Natural killer cell (primary cell): ENCODE data around the gene LAP3. TPM values are rescaled to one million over a fixed set of nuclear protein-coding genes. Genes with fewer than 3 reads are reported as not detected.

ENCODE experiments used
- ATAC-seq, 3 donors: fragments of 150-1000 bp in 2 of 3; fragments of 200-7000 bp in 1 of 3; cut with Tn5 transposase; 1 replicate in 1 of 3; 2 replicates in 2 of 3; pipeline ENCODE4 v1.10.0; 2021; ENCODE audit warnings: mild to moderate bottlenecking in 2 of 3, moderate library complexity in 2 of 3
- DNase-seq, 2 donors: peaks; one replicate each; pipeline versions ENCODE4 v3.0.0 to v3.0.0-alpha.2; 2013 to 2021; ENCODE audit warnings: mixed read lengths in 1 of 2
- H3K27ac ChIP-seq: one replicate; pipeline ENCODE4 v1.5.1; 2013; ENCODE audit warnings: mild to moderate bottlenecking, low read length
- H3K27me3 ChIP-seq: one replicate; pipeline ENCODE4 v1.6.1; 2013; ENCODE audit warnings: low read length; ENCODE audit not compliant: control insufficient read depth, insufficient read depth
- H3K36me3 ChIP-seq: one replicate; pipeline ENCODE4 v1.6.1; 2013; ENCODE audit warnings: low read length; ENCODE audit not compliant: control insufficient read depth, insufficient read depth
- H3K4me1 ChIP-seq: one replicate; pipeline ENCODE4 v1.6.1; 2013; ENCODE audit warnings: low read length; ENCODE audit not compliant: control insufficient read depth, insufficient read depth
- H3K4me3 ChIP-seq: one replicate; pipeline ENCODE4 v1.5.1; 2013; ENCODE audit warnings: low read length
- H3K9me3 ChIP-seq: one replicate; pipeline ENCODE4 v1.6.1; 2013; ENCODE audit warnings: low read length; ENCODE audit not compliant: control insufficient read depth, insufficient read depth
- H3K27ac Mint-ChIP-seq, 2 donors: one replicate each; pipeline ENCODE4 v1.8.0; 2022; ENCODE audit warnings: mild to moderate bottlenecking in 2 of 2, mixed read lengths in 2 of 2, moderate library complexity in 1 of 2
- H3K27me3 Mint-ChIP-seq, 2 donors: one replicate each; pipeline ENCODE4 v1.8.0; 2022; ENCODE audit warnings: low read depth in 2 of 2, mixed read lengths in 2 of 2
- H3K36me3 Mint-ChIP-seq: one replicate; pipeline ENCODE4 v1.8.0; 2022; ENCODE audit warnings: mixed read lengths
- H3K4me1 Mint-ChIP-seq, 2 donors: one replicate each; pipeline ENCODE4 v1.8.0; 2022; ENCODE audit warnings: mixed read lengths in 2 of 2
- H3K4me3 Mint-ChIP-seq: one replicate; pipeline ENCODE4 v1.8.0; 2022; ENCODE audit warnings: mild to moderate bottlenecking, moderate library complexity, mixed read lengths
- H3K9me3 Mint-ChIP-seq, 2 donors: one replicate each; pipeline ENCODE4 v1.8.0; 2022; ENCODE audit warnings: mixed read lengths in 2 of 2
- CTCF ChIP-seq: fragments of 200-600 bp; IDR thresholded peaks from one replicate; pipeline ENCODE4 v1.8.0; 2022; ENCODE audit warnings: antibody characterized with exemption
- WGBS: methylation state at CpG from one replicate; pipeline ENCODE4 v1.1.7; 2013; ENCODE audit warnings: missing lambda C conversion rate; ENCODE audit not compliant: insufficient coverage; 5-methylcytosine and 5-hydroxymethylcytosine counted together
- intact Hi-C: fragments of 100-400 bp; cut with micrococcal nuclease; formaldehyde crosslinking; loops from one replicate; pipeline ENCODE4 v1.14.2; 2022
- total RNA-seq, 4 donors: library from RNA; stranded (reverse); fragments of 120-200 nt in 1 of 4; gene quantifications; one replicate each; pipeline versions ENCODE4 v1.2.3 to v1.2.4, GENCODE V29; 2013 to 2022

LAP3 gene
- total RNA-seq, 3 donors from 2014 or later (not counting 1 experiment from before 2014, with no cell fraction given): 68.2 to 76.1 (median 71.6) TPM

GRCh38 chr4:17630228-17630627 is 53.2 kb downstream of the LAP3 start:
- DNase-seq: no peak
- Histone ChIP-seq H3K9me3 (no peaks in the 10 kb centered on the region), H3K4me3 (no peak overlapping the region), H3K27me3 (no peaks in the 10 kb centered on the region), H3K27ac (no peak overlapping the region), H3K36me3 (peaks cover 70% of the 10 kb centered on the region), H3K4me1 (no peaks in the 10 kb centered on the region)
- 96% methylated on average over 4 of the region's 4 CpGs for WGBS
- H3K27ac Mint-ChIP-seq: no peak overlapping the region
- H3K9me3 Mint-ChIP-seq: no peaks in the 10 kb centered on the region
- ATAC-seq: no peak
- intact Hi-C loops: no loop called here
- no peak overlapping the region for H3K4me3 Mint-ChIP-seq
- no peaks in the 10 kb centered on the region for H3K27me3 Mint-ChIP-seq
- peaks cover 2% of the 10 kb centered on the region for H3K36me3 Mint-ChIP-seq
- TF ChIP-seq CTCF: no peak
- H3K4me1 Mint-ChIP-seq: peaks cover 12 to 20% of the 10 kb centered on the region in 2 donors

GRCh38 chr4:17633600-17633999 is 56.6 kb downstream of the LAP3 start:
- Histone ChIP-seq H3K27me3 (no peaks in the 10 kb centered on the region), H3K4me3 (no peak overlapping the region), H3K36me3 (peaks cover 41% of the 10 kb centered on the region), H3K4me1 (no peaks in the 10 kb centered on the region), H3K27ac (no peak overlapping the region), H3K9me3 (no peaks in the 10 kb centered on the region)
- intact Hi-C loops: no loop called here
- H3K36me3 Mint-ChIP-seq: no peaks in the 10 kb centered on the region
- no peak for TF ChIP-seq CTCF
- no peak overlapping the region for H3K27ac Mint-ChIP-seq
- ATAC-seq: no peak
- no peaks in the 10 kb centered on the region for H3K27me3 Mint-ChIP-seq
- no peaks in the 10 kb centered on the region for H3K9me3 Mint-ChIP-seq
- peaks cover 0 to 10% of the 10 kb centered on the region in 2 donors for H3K4me1 Mint-ChIP-seq
- 95% methylated on average over 8 of the region's 9 CpGs for WGBS
- no peak for DNase-seq
- no peak overlapping the region for H3K4me3 Mint-ChIP-seq

GRCh38 chr4:17635056-17635455 is 58.1 kb downstream of the LAP3 start:
- TF ChIP-seq CTCF: no peak
- no peak overlapping the region for H3K4me3 ChIP-seq
- no peak overlapping the region for H3K27ac ChIP-seq
- intact Hi-C loops: no loop called here
- no peak for ATAC-seq
- Mint-ChIP-seq H3K4me1 (no peaks in the 10 kb centered on the region), H3K36me3 (no peaks in the 10 kb centered on the region), H3K27me3 (no peaks in the 10 kb centered on the region), H3K4me3 (no peak overlapping the region), H3K27ac (peak overlapping the region in 1 of 2 donors; percentile 61), H3K9me3 (no peaks in the 10 kb centered on the region)
- no peaks in the 10 kb centered on the region for H3K4me1 ChIP-seq
- DNase-seq: no peak
- H3K36me3 ChIP-seq: peaks cover 29% of the 10 kb centered on the region
- WGBS: no CpG with 5 or more reads among the region's 4 CpGs
- H3K9me3 ChIP-seq: no peaks in the 10 kb centered on the region
- H3K27me3 ChIP-seq: no peaks in the 10 kb centered on the region

GRCh38 chr4:17636341-17636695 is 59.3 kb downstream of the LAP3 start:
- TF ChIP-seq CTCF: no peak
- Mint-ChIP-seq H3K4me3 (no peak overlapping the region), H3K4me1 (no peaks in the 10 kb centered on the region), H3K27me3 (no peaks in the 10 kb centered on the region), H3K36me3 (no peaks in the 10 kb centered on the region), H3K9me3 (no peaks in the 10 kb centered on the region), H3K27ac (peak overlapping the region; percentile 29 to 45)
- WGBS: 96% methylated on average over 17 of the region's 17 CpGs
- DNase-seq (no peak), ATAC-seq (no peak)
- no peak overlapping the region for H3K27ac ChIP-seq
- H3K36me3 ChIP-seq: peaks cover 25% of the 10 kb centered on the region
- no peaks in the 10 kb centered on the region for H3K27me3 ChIP-seq
- no peaks in the 10 kb centered on the region for H3K9me3 ChIP-seq
- intact Hi-C loops: loop anchor here (1.0 kb wide), 2 partner anchors 87 to 957 kb away; no protein-coding TSS in a partner anchor
- no peaks in the 10 kb centered on the region for H3K4me1 ChIP-seq
- H3K4me3 ChIP-seq: no peak overlapping the region
